Ascending aorta (tissue), 2 donors: ENCODE results near the gene ALDH7A1. TPM values are rescaled to one million over a fixed set of nuclear protein-coding genes. Genes with fewer than 3 reads are reported as not detected.

Experiments
- DNase-seq, 2 donors: peaks; one replicate each; pipeline ENCODE4 v3.0.0-alpha.2; 2019; ENCODE audit warnings: low spot score in 2 of 2
- H3K27ac ChIP-seq, 2 donors: fragments of 200-600 bp; sonication (generic); one replicate each; pipeline ENCODE4 v1.5.1; 2016 to 2017; ENCODE audit warnings: mild to moderate bottlenecking in 1 of 2
- H3K27me3 ChIP-seq: fragments of 200-600 bp; sonication (generic); one replicate; pipeline ENCODE4 v1.5.1; 2017
- H3K36me3 ChIP-seq, 2 donors: fragments of 200-600 bp; sonication (generic); one replicate each; pipeline ENCODE4 v1.5.1; 2016
- H3K4me1 ChIP-seq, 2 donors: fragments of 200-600 bp; sonication (generic); one replicate each; pipeline ENCODE4 v1.5.1; 2016 to 2017; ENCODE audit warnings: mild to moderate bottlenecking in 1 of 2
- H3K4me3 ChIP-seq, 2 donors: fragments of 200-600 bp; sonication (generic); one replicate each; pipeline ENCODE4 v1.5.1; 2016 to 2017; ENCODE audit warnings: mild to moderate bottlenecking in 1 of 2
- H3K9me3 ChIP-seq, 2 donors: fragments of 200-600 bp; sonication (generic); one replicate each; pipeline ENCODE4 v1.5.1; 2016
- intact Hi-C: fragments of 100-400 bp; cut with DNase I; formaldehyde crosslinking; loops from one replicate; pipeline ENCODE4 v1.15.1; 2023
- total RNA-seq: library from RNA; depleted of rRNA; stranded (reverse); fragments of >200 nt; gene quantifications from one replicate; pipeline ENCODE4 v1.1.0, GENCODE V29; 2016
- TF ChIP-seq, protein P1 (sequence below), 3 experiments: fragments of 200-600 bp in 2 of 3; fragments of 450-650 bp in 1 of 3; sonication (generic) in 2 of 3; IDR thresholded peaks; one replicate each; pipeline ENCODE4 v1.5.1; 2016 to 2019; ENCODE audit warnings: antibody characterized with exemption in 3 of 3, mild to moderate bottlenecking in 1 of 3, moderate library complexity in 1 of 3

The ALDH7A1 gene
- total RNA-seq, 1 donor from 2014 or later: 1.4 TPM

GRCh38 chr5:126579716-126580115 lies 15.3 kb downstream of the ALDH7A1 start:
- Histone ChIP-seq H3K36me3 (peaks cover 50 to 88% of the 10 kb centered on the region in 2 donors), H3K27me3 (no peaks in the 10 kb centered on the region), H3K4me1 (no peaks in the 10 kb centered on the region), H3K4me3 (no peak overlapping the region), H3K9me3 (no peaks in the 10 kb centered on the region), H3K27ac (no peak overlapping the region)
- TF ChIP-seq, protein P1, sequence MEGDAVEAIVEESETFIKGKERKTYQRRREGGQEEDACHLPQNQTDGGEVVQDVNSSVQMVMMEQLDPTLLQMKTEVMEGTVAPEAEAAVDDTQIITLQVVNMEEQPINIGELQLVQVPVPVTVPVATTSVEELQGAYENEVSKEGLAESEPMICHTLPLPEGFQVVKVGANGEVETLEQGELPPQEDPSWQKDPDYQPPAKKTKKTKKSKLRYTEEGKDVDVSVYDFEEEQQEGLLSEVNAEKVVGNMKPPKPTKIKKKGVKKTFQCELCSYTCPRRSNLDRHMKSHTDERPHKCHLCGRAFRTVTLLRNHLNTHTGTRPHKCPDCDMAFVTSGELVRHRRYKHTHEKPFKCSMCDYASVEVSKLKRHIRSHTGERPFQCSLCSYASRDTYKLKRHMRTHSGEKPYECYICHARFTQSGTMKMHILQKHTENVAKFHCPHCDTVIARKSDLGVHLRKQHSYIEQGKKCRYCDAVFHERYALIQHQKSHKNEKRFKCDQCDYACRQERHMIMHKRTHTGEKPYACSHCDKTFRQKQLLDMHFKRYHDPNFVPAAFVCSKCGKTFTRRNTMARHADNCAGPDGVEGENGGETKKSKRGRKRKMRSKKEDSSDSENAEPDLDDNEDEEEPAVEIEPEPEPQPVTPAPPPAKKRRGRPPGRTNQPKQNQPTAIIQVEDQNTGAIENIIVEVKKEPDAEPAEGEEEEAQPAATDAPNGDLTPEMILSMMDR (IDR thresholded peaks at IDR 0.05): no peak
- no peak for DNase-seq
- intact Hi-C loops: no loop called here

DNA sequence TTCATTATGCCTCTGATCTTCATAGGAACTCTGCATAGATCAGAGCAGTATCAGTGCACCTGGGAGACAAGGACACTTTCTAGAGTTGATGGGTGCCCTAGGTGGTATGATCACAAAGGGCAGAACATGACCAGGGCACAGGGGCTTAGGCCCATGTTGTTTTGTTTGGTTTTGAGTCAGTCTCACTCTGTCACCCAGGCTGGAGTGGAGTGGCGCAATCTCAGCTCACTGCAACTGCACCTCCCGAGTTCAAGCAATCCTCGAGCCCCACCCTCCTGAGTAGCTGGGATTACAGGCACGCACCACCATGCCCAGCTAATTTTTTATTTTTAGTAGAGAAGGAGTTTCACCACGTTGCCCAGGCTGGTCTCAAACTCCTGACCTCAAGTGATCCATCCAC lies 17.6 kb downstream of the ALDH7A1 start:
- peaks cover 37 to 79% of the 10 kb centered on the region in 2 donors for H3K36me3 ChIP-seq
- no peaks in the 10 kb centered on the region for H3K9me3 ChIP-seq
- no peak overlapping the region for H3K27ac ChIP-seq
- TF ChIP-seq, protein P1 (IDR thresholded peaks at IDR 0.05): no peak
- intact Hi-C loops: no loop called here
- no peaks in the 10 kb centered on the region for H3K4me1 ChIP-seq
- no peak for DNase-seq
- no peaks in the 10 kb centered on the region for H3K27me3 ChIP-seq
- H3K4me3 ChIP-seq: no peak overlapping the region

DNA sequence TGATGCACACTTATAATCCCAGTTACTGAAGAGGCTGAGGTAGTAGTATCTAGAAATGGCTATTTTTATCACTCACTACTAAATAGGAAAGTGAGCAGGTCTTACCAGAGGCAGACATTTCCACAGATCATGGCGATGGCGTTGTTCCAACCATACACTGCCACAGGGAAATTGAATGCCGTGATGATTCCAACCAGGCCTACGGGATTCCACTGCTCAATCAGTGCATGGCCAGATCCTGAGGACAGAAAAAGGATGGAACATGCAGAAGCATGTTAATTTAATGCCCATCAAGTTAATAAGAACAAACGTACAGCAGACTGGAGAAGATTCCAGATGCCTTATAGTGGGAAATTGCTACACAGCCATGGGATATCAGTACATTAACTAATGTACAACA lies 18.0 kb downstream of the ALDH7A1 start:
- Histone ChIP-seq H3K4me3 (no peak overlapping the region), H3K9me3 (no peaks in the 10 kb centered on the region), H3K36me3 (peaks cover 38 to 75% of the 10 kb centered on the region in 2 donors), H3K4me1 (no peaks in the 10 kb centered on the region), H3K27ac (no peak overlapping the region), H3K27me3 (no peaks in the 10 kb centered on the region)
- TF ChIP-seq, protein P1 (IDR thresholded peaks at IDR 0.05): no peak
- no peak for DNase-seq
- intact Hi-C loops: no loop called here

- intact Hi-C loops: no loop called here
- H3K4me3 ChIP-seq: no peak overlapping the region
- no peaks in the 10 kb centered on the region for H3K4me1 ChIP-seq
- DNase-seq: no peak
- no peaks in the 10 kb centered on the region for H3K27me3 ChIP-seq
- TF ChIP-seq, protein P1 (IDR thresholded peaks at IDR 0.05): no peak
- H3K9me3 ChIP-seq: no peaks in the 10 kb centered on the region
- no peak overlapping the region for H3K27ac ChIP-seq
- peaks cover 30 to 67% of the 10 kb centered on the region in 2 donors for H3K36me3 ChIP-seq
Observed at GRCh38 chr5:126575644-126576043, 19.4 kb downstream of the ALDH7A1 start.

GRCh38 chr5:126568206-126568755 lies 26.7 kb downstream of the ALDH7A1 start:
- H3K4me3 ChIP-seq: no peak overlapping the region
- H3K27ac ChIP-seq: no peak overlapping the region
- intact Hi-C loops: no loop called here
- peaks cover 29 to 48% of the 10 kb centered on the region in 2 donors for H3K36me3 ChIP-seq
- no peak for DNase-seq
- H3K27me3 ChIP-seq: no peaks in the 10 kb centered on the region
- TF ChIP-seq, protein P1 (IDR thresholded peaks at IDR 0.05): no peak
- H3K4me1 ChIP-seq: no peaks in the 10 kb centered on the region
- H3K9me3 ChIP-seq: no peaks in the 10 kb centered on the region

GRCh38 chr5:126562823-126563222 lies 32.2 kb downstream of the ALDH7A1 start:
- Histone ChIP-seq H3K36me3 (peaks cover 18 to 56% of the 10 kb centered on the region in 2 donors), H3K9me3 (no peaks in the 10 kb centered on the region), H3K4me1 (no peaks in the 10 kb centered on the region), H3K27me3 (no peaks in the 10 kb centered on the region), H3K27ac (no peak overlapping the region), H3K4me3 (no peak overlapping the region)
- intact Hi-C loops: no loop called here
- TF ChIP-seq, protein P1 (IDR thresholded peaks at IDR 0.05): no peak
- DNase-seq: no peak
